Upper lobe of left lung (tissue), 4 donors: ENCODE data around the gene E2F7.

Source experiments
- EP300 ChIP-seq, 4 donors: sonication (generic); formaldehyde crosslinking; IDR thresholded peaks; one replicate each; pipeline ENCODE4 v1.5.1; 2017; ENCODE audit warnings: antibody characterized with exemption in 4 of 4, control low read depth in 2 of 4
- POLR2A ChIP-seq, 4 donors: fragments of 450-650 bp; IDR thresholded peaks; one replicate each; pipeline ENCODE4 v1.5.1; 2016 to 2017; ENCODE audit warnings: antibody characterized with exemption in 4 of 4, mild to moderate bottlenecking in 2 of 4
- POLR2AphosphoS5 ChIP-seq, 2 donors: sonication (generic); formaldehyde crosslinking; IDR thresholded peaks; one replicate each; pipeline ENCODE4 v1.5.1; 2017; ENCODE audit warnings: antibody characterized with exemption in 2 of 2
- TF ChIP-seq, protein P1 (sequence below), 6 experiments: fragments of 450-650 bp in 4 of 6; fragments of 200-600 bp in 2 of 6; sonication (generic) in 2 of 6; IDR thresholded peaks; one replicate each; pipeline ENCODE4 v1.5.1; 2016 to 2019; ENCODE audit warnings: antibody characterized with exemption in 6 of 6

DNA sequence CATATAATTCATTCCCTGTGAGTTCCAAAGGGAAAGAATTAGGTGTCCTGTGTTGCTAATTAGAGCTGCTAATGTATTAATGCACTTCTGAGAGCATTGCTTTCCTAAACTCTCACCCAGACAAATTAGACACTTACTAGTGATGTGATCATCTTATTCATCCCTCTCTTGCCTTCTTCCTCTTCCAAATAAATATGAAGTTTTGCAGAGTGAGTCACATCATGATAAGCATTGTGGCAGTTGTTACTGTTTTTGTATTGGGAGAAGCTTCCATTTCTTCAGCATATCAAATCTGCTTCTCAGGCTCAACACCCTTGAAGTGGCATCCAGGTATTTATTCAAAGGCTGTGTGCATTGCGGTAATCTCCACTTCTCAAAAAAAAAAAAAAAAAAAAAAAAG lies 37.3 kb upstream of the E2F7 start:
- TF ChIP-seq, protein P1, sequence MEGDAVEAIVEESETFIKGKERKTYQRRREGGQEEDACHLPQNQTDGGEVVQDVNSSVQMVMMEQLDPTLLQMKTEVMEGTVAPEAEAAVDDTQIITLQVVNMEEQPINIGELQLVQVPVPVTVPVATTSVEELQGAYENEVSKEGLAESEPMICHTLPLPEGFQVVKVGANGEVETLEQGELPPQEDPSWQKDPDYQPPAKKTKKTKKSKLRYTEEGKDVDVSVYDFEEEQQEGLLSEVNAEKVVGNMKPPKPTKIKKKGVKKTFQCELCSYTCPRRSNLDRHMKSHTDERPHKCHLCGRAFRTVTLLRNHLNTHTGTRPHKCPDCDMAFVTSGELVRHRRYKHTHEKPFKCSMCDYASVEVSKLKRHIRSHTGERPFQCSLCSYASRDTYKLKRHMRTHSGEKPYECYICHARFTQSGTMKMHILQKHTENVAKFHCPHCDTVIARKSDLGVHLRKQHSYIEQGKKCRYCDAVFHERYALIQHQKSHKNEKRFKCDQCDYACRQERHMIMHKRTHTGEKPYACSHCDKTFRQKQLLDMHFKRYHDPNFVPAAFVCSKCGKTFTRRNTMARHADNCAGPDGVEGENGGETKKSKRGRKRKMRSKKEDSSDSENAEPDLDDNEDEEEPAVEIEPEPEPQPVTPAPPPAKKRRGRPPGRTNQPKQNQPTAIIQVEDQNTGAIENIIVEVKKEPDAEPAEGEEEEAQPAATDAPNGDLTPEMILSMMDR (IDR thresholded peaks at IDR 0.05) = no peak
- TF ChIP-seq POLR2AphosphoS5 (IDR thresholded peaks at IDR 0.05) = no peak
- no peak for TF ChIP-seq EP300 (IDR thresholded peaks at IDR 0.05)
- no peak for TF ChIP-seq POLR2A (IDR thresholded peaks at IDR 0.05)
